Common myeloid progenitor, CD34-positive (primary cell): Measurements from ENCODE around the gene CACNA1G.

Source experiments
- CTCF ChIA-PET: fragments of 350-600 bp; sonication (Branson Sonifier 250); formaldehyde crosslinking; loops from one replicate; lab custom pipeline; 2021; ENCODE audit warnings: antibody characterized with exemption; lab: Charles Lee
- POLR2A ChIA-PET: fragments of 350-600 bp; sonication (Branson Sonifier 250); formaldehyde crosslinking; loops from one replicate; lab custom pipeline; 2021; ENCODE audit warnings: antibody characterized with exemption; lab: Charles Lee
- DNase-seq, 3 donors: peaks; one replicate each; pipeline versions ENCODE4 v3.0.0 to v3.0.0-alpha.2; 2013
- H3K27ac ChIP-seq, 2 experiments: 1 replicate in 1 of 2; 2 replicates in 1 of 2; pipeline ENCODE4 v1.7.0; 2013; ENCODE audit warnings: inconsistent platforms in 2 of 2, low read length in 2 of 2, mild to moderate bottlenecking in 2 of 2, low read depth in 1 of 2, moderate library complexity in 1 of 2; ENCODE audit not compliant: severe bottlenecking in 2 of 2, insufficient read depth in 1 of 2, poor library complexity in 1 of 2
- H3K27me3 ChIP-seq, 5 experiments: replicated peaks in 2 of 5; 1 replicate in 3 of 5; 2 replicates in 2 of 5; pipeline versions ENCODE4 v1.6.1 to v1.7.0; 2013; ENCODE audit warnings: low read length in 4 of 5, mild to moderate bottlenecking in 2 of 5, moderate library complexity in 2 of 5, inconsistent platforms in 1 of 5; ENCODE audit not compliant: insufficient read depth in 5 of 5, control insufficient read depth in 4 of 5
- H3K36me3 ChIP-seq, 4 experiments: 1 replicate in 2 of 4; 2 replicates in 2 of 4; pipeline versions ENCODE4 v1.6.1 to v1.7.0; 2013; ENCODE audit warnings: low read length in 3 of 4, control low read depth in 1 of 4, mild to moderate bottlenecking in 1 of 4; ENCODE audit not compliant: control insufficient read depth in 4 of 4, insufficient read depth in 4 of 4
- H3K4me1 ChIP-seq, 4 experiments: 1 replicate in 3 of 4; 2 replicates in 1 of 4; pipeline versions ENCODE4 v1.6.1 to v1.7.1; 2013; ENCODE audit warnings: low read length in 3 of 4, mild to moderate bottlenecking in 3 of 4, control low read depth in 1 of 4, inconsistent platforms in 1 of 4, moderate library complexity in 1 of 4; ENCODE audit not compliant: control insufficient read depth in 4 of 4, insufficient read depth in 4 of 4; ENCODE audit errors: control extremely low read depth in 1 of 4
- H3K4me3 ChIP-seq, 7 experiments: 1 replicate in 4 of 7; 2 replicates in 3 of 7; pipeline versions ENCODE4 v1.5.1 to v1.7.0; 2013; ENCODE audit warnings: mild to moderate bottlenecking in 7 of 7, low read length in 6 of 7, moderate library complexity in 6 of 7, inconsistent platforms in 2 of 7, low read depth in 2 of 7, control low read depth in 1 of 7; ENCODE audit not compliant: insufficient read depth in 4 of 7, control insufficient read depth in 1 of 7; ENCODE audit errors: extremely low read depth in 1 of 7
- H3K9me3 ChIP-seq, 5 experiments: 1 replicate in 4 of 5; 2 replicates in 1 of 5; pipeline versions ENCODE4 v1.6.1 to v1.7.1; 2013; ENCODE audit warnings: low read length in 4 of 5, mild to moderate bottlenecking in 2 of 5, inconsistent platforms in 1 of 5, low read depth in 1 of 5, moderate library complexity in 1 of 5; ENCODE audit not compliant: control insufficient read depth in 4 of 5, insufficient read depth in 2 of 5; ENCODE audit errors: control extremely low read depth in 1 of 5
- WGBS: methylation state at CpG from one replicate; pipeline ENCODE4 v1.1.5; 2013; ENCODE audit not compliant: insufficient coverage; 5-methylcytosine and 5-hydroxymethylcytosine counted together

The CACNA1G gene

GRCh38 chr17:50647187-50647586 is 86.7 kb downstream of the CACNA1G start:
- ChIA-PET CTCF (interaction anchor here (1.0 to 1.7 kb wide), 6 partner anchors 9 to 33 kb away, joined by 3 to 6 read pairs (median 4); no protein-coding TSS in a partner anchor), POLR2A (no interaction called here)

GRCh38 chr17:50649042-50649908 is 88.8 kb downstream of the CACNA1G start:
- no peak for DNase-seq
- POLR2A ChIA-PET = no interaction called here
- Histone ChIP-seq H3K4me1 (no peaks in the 10 kb centered on the region), H3K9me3 (peaks cover 0 to 9% (median 6%) of the 10 kb centered on the region in 5 experiments), H3K4me3 (no peak overlapping the region), H3K36me3 (no peaks in the 10 kb centered on the region), H3K27me3 (no peaks in the 10 kb centered on the region), H3K27ac (no peak overlapping the region)
- CTCF ChIA-PET = interaction anchor here (0.7 to 1.9 kb wide), 7 partner anchors 8 to 21 kb away, joined by 3 to 5 read pairs (median 4); no protein-coding TSS in a partner anchor
- 100% methylated on average over 2 of the region's 7 CpGs for WGBS

More at GRCh38 chr17:50647187-50647586, 86.7 kb downstream of the CACNA1G start:
- DNase-seq = no peak
- Histone ChIP-seq H3K36me3 (no peaks in the 10 kb centered on the region), H3K4me1 (no peaks in the 10 kb centered on the region), H3K27ac (no peak overlapping the region), H3K9me3 (peaks cover 0 to under 1% (median 0%) of the 10 kb centered on the region in 5 experiments), H3K4me3 (no peak overlapping the region), H3K27me3 (no peaks in the 10 kb centered on the region)
- 68% methylated on average over 2 of the region's 2 CpGs for WGBS

- Histone ChIP-seq H3K36me3 (no peaks in the 10 kb centered on the region), H3K27me3 (no peaks in the 10 kb centered on the region), H3K4me3 (no peak overlapping the region), H3K4me1 (no peaks in the 10 kb centered on the region), H3K27ac (no peak overlapping the region), H3K9me3 (peaks cover 0 to 9% (median 6%) of the 10 kb centered on the region in 5 experiments)
- ChIA-PET CTCF (interaction anchor here (0.6 to 1.9 kb wide), 7 partner anchors 10 to 89 kb away, joined by 3 to 13 read pairs (median 3); no protein-coding TSS in a partner anchor), POLR2A (no interaction called here)
- DNase-seq = no peak
- no CpG with 5 or more reads among the region's 2 CpGs for WGBS
Measured at GRCh38 chr17:50651661-50652060, 91.1 kb downstream of the CACNA1G start.

GRCh38 chr17:50653738-50654137 is 93.2 kb downstream of the CACNA1G start:
- H3K9me3 ChIP-seq = peaks cover 0 to 9% (median 6%) of the 10 kb centered on the region in 5 experiments
- no peaks in the 10 kb centered on the region for H3K27me3 ChIP-seq
- WGBS = 100% methylated on average over 1 of the region's 3 CpGs
- H3K4me3 ChIP-seq = no peak overlapping the region
- ChIA-PET POLR2A (no interaction called here), CTCF (interaction anchor here (1.2 kb wide), 1 partner anchor 33 kb away, joined by 3 read pairs; no protein-coding TSS in a partner anchor)
- H3K27ac ChIP-seq = no peak overlapping the region
- H3K36me3 ChIP-seq = no peaks in the 10 kb centered on the region
- no peak for DNase-seq
- H3K4me1 ChIP-seq = no peaks in the 10 kb centered on the region

- POLR2A ChIA-PET = no interaction called here
- no peaks in the 10 kb centered on the region for H3K36me3 ChIP-seq
- WGBS = 92% methylated on average over 5 of the region's 5 CpGs
- no peak for DNase-seq
- H3K4me3 ChIP-seq = no peak overlapping the region
- H3K9me3 ChIP-seq = peaks cover 0 to 9% (median 6%) of the 10 kb centered on the region in 5 experiments
- peaks cover 0 to 18% (median 17%) of the 10 kb centered on the region in 4 experiments for H3K4me1 ChIP-seq
- H3K27me3 ChIP-seq = no peaks in the 10 kb centered on the region
- H3K27ac ChIP-seq = no peak overlapping the region
- CTCF ChIA-PET = interaction anchor here (1.4 to 1.6 kb wide), 2 partner anchors 10 to 20 kb away, joined by 3 read pairs; no protein-coding TSS in a partner anchor
Measured at GRCh38 chr17:50656509-50656908, 96.0 kb downstream of the CACNA1G start.

GRCh38 chr17:50657054-50657453 is 96.5 kb downstream of the CACNA1G start:
- H3K4me1 ChIP-seq = peaks cover 0 to 23% (median 23%) of the 10 kb centered on the region in 4 experiments
- H3K36me3 ChIP-seq = no peaks in the 10 kb centered on the region
- POLR2A ChIA-PET = no interaction called here
- 97% methylated on average over 7 of the region's 7 CpGs for WGBS
- peaks cover 0 to 9% (median 6%) of the 10 kb centered on the region in 5 experiments for H3K9me3 ChIP-seq
- no peak for DNase-seq
- H3K4me3 ChIP-seq = no peak overlapping the region
- no peak overlapping the region for H3K27ac ChIP-seq
- H3K27me3 ChIP-seq = no peaks in the 10 kb centered on the region
- CTCF ChIA-PET = no interaction called here

GRCh38 chr17:50657627-50658026 is 97.1 kb downstream of the CACNA1G start:
- Histone ChIP-seq H3K4me3 (no peak overlapping the region), H3K36me3 (no peaks in the 10 kb centered on the region), H3K4me1 (peaks cover 0 to 28% (median 26%) of the 10 kb centered on the region in 4 experiments), H3K9me3 (peaks cover 0 to 5% (median 4%) of the 10 kb centered on the region in 5 experiments), H3K27me3 (no peaks in the 10 kb centered on the region), H3K27ac (no peak overlapping the region)
- DNase-seq = no peak
- ChIA-PET POLR2A (no interaction called here), CTCF (interaction anchor here (1.2 kb wide), 1 partner anchor 9 kb away, joined by 3 read pairs; no protein-coding TSS in a partner anchor)
- 94% methylated on average over 7 of the region's 7 CpGs for WGBS
